HepG2 (cell line): ENCODE measurements around the gene HPS6. TPM values are rescaled to one million over a fixed set of nuclear protein-coding genes. Genes with fewer than 3 reads are reported as not detected.
A peak's percentile ranks its signal among the peaks of the same experiment; 100 is the strongest.

Experiments used
- AGO2 ChIP-seq: fragments of 200-400 bp; formaldehyde crosslinking; optimal IDR thresholded peaks from 2 replicates; pipeline ENCODE3; 2017; ENCODE audit warnings: mild to moderate bottlenecking, low read depth, low read length, moderate library complexity
- AHR ChIP-seq: IDR thresholded peaks from 2 replicates; pipeline ENCODE4 v1.6.1; 2018; ENCODE audit warnings: missing genetic modification reagents, missing compliant biosample characterization
- ELF3 ChIP-seq: IDR thresholded peaks from 2 replicates; pipeline ENCODE4 v1.6.1; 2016; ENCODE audit warnings: missing genetic modification reagents, missing compliant biosample characterization
- EP300 ChIP-seq, 3 experiments: sonication (generic) in 1 of 3; formaldehyde crosslinking in 1 of 3; IDR thresholded peaks; 2 replicates each; pipeline versions ENCODE4 v1.5.1 to v1.6.1; 2011 to 2020; ENCODE audit warnings: low read depth in 2 of 3, low read length in 2 of 3, borderline replicate concordance in 1 of 3, improper control_type of control experiment in 1 of 3, mild to moderate bottlenecking in 1 of 3, missing genetic modification reagents in 1 of 3, moderate library complexity in 1 of 3
- FOSL2 ChIP-seq: sonication (generic); formaldehyde crosslinking; IDR thresholded peaks from 2 replicates; pipeline ENCODE4 v1.4.0; 2020; ENCODE audit warnings: missing genetic modification reagents
- FOXO1 ChIP-seq: sonication (generic); formaldehyde crosslinking; IDR thresholded peaks from 2 replicates; pipeline ENCODE4 v1.4.0; 2020; ENCODE audit warnings: missing genetic modification reagents
- HNRNPK ChIP-seq: fragments of 200-400 bp; formaldehyde crosslinking; IDR thresholded peaks from 2 replicates; pipeline ENCODE4 v1.6.1; 2018; ENCODE audit warnings: low read length, low read depth, moderate library complexity, mild to moderate bottlenecking; ENCODE audit not compliant: poor library complexity, severe bottlenecking
- KAT8 ChIP-seq: IDR thresholded peaks from 2 replicates; pipeline ENCODE4 v1.6.1; 2016; ENCODE audit warnings: missing genetic modification reagents, missing compliant biosample characterization
- KDM2A ChIP-seq: sonication (generic); formaldehyde crosslinking; IDR thresholded peaks from 2 replicates; pipeline ENCODE4 v1.4.0; 2020; ENCODE audit warnings: low read depth, missing genetic modification reagents, borderline replicate concordance
- PITX1 ChIP-seq: sonication (generic); formaldehyde crosslinking; IDR thresholded peaks from 2 replicates; pipeline ENCODE4 v1.5.1; 2020; ENCODE audit warnings: mild to moderate bottlenecking, missing genetic modification reagents
- SAFB2 ChIP-seq: sonication (generic); formaldehyde crosslinking; IDR thresholded peaks from 2 replicates; pipeline ENCODE4 v1.5.1; 2020; ENCODE audit warnings: missing genetic modification reagents, low read depth, mild to moderate bottlenecking, borderline replicate concordance
- SALL1 ChIP-seq: sonication (generic); formaldehyde crosslinking; IDR thresholded peaks from 2 replicates; pipeline ENCODE4 v1.8.0; 2022; ENCODE audit warnings: mild to moderate bottlenecking, missing genetic modification reagents
- SAP130 ChIP-seq: IDR thresholded peaks from 2 replicates; pipeline ENCODE4 v1.6.1; 2016; ENCODE audit warnings: low read depth
- ZFP91 ChIP-seq: sonication (generic); formaldehyde crosslinking; IDR thresholded peaks from 2 replicates; pipeline ENCODE4 v1.9.0; 2022; ENCODE audit warnings: missing genetic modification reagents, mild to moderate bottlenecking, borderline replicate concordance
- ZNF333 ChIP-seq: sonication (generic); formaldehyde crosslinking; IDR thresholded peaks from 2 replicates; pipeline ENCODE4 v1.4.0; 2020; ENCODE audit warnings: mild to moderate bottlenecking, missing genetic modification reagents, borderline replicate concordance
- ZNF605 ChIP-seq: sonication (generic); formaldehyde crosslinking; IDR thresholded peaks from 2 replicates; pipeline ENCODE4 v1.8.0; 2022; ENCODE audit warnings: mild to moderate bottlenecking, missing genetic modification reagents
- ZNF746 ChIP-seq: sonication (generic); formaldehyde crosslinking; IDR thresholded peaks from 2 replicates; pipeline ENCODE4 v1.8.0; 2022; ENCODE audit warnings: mild to moderate bottlenecking, missing genetic modification reagents
- ZNF784 ChIP-seq: sonication (generic); formaldehyde crosslinking; IDR thresholded peaks from 2 replicates; pipeline ENCODE4 v1.5.1; 2020; ENCODE audit warnings: missing genetic modification reagents, mild to moderate bottlenecking, borderline replicate concordance
- polyA plus RNA-seq, 8 experiments: library from polyadenylated mRNA; depleted of rRNA in 3 of 8; stranded (reverse) in 7 of 8; unstranded in 1 of 8; fragments of >200 nt; fragmentation: Illumina TruSeq in 4 of 8; extraction: Trizol in 4 of 8; gene quantifications; 2 replicates each; pipeline versions ENCODE4 v1.2.1 to v1.2.3, GENCODE V29; 2011 to 2016; ENCODE audit warnings: low read depth in 4 of 8, missing spikeins in 1 of 8, mixed read lengths in 1 of 8; ENCODE audit not compliant: insufficient read depth in 1 of 8
- total RNA-seq, 5 experiments: library from RNA; depleted of rRNA; stranded (reverse); fragments of >200 nt; fragmentation: Illumina TruSeq; extraction: Trizol; gene quantifications; 2 replicates each; pipeline ENCODE4 v1.2.3, GENCODE V29; 2016; ENCODE audit warnings: low read depth in 1 of 5
- TF ChIP-seq, protein P1 (sequence below): sonication (generic); formaldehyde crosslinking; IDR thresholded peaks from 2 replicates; pipeline ENCODE4 v1.5.1; 2020; ENCODE audit warnings: mild to moderate bottlenecking, missing genetic modification reagents, moderate library complexity
- TF ChIP-seq, protein P2 (sequence below): IDR thresholded peaks from 2 replicates; pipeline ENCODE4 v1.6.1; 2016; ENCODE audit warnings: low read depth, control low read depth

The HPS6 gene
- total and polyA plus RNA-seq, 2 of the 13 experiments (the other 11 are each of a cell fraction or from before 2014, with no cell fraction given) = 2.9 to 14.9 TPM

GRCh38 chr10:102114861-102115618 lies 49.9 kb downstream of the HPS6 start (continued):
- TF ChIP-seq, protein P1, sequence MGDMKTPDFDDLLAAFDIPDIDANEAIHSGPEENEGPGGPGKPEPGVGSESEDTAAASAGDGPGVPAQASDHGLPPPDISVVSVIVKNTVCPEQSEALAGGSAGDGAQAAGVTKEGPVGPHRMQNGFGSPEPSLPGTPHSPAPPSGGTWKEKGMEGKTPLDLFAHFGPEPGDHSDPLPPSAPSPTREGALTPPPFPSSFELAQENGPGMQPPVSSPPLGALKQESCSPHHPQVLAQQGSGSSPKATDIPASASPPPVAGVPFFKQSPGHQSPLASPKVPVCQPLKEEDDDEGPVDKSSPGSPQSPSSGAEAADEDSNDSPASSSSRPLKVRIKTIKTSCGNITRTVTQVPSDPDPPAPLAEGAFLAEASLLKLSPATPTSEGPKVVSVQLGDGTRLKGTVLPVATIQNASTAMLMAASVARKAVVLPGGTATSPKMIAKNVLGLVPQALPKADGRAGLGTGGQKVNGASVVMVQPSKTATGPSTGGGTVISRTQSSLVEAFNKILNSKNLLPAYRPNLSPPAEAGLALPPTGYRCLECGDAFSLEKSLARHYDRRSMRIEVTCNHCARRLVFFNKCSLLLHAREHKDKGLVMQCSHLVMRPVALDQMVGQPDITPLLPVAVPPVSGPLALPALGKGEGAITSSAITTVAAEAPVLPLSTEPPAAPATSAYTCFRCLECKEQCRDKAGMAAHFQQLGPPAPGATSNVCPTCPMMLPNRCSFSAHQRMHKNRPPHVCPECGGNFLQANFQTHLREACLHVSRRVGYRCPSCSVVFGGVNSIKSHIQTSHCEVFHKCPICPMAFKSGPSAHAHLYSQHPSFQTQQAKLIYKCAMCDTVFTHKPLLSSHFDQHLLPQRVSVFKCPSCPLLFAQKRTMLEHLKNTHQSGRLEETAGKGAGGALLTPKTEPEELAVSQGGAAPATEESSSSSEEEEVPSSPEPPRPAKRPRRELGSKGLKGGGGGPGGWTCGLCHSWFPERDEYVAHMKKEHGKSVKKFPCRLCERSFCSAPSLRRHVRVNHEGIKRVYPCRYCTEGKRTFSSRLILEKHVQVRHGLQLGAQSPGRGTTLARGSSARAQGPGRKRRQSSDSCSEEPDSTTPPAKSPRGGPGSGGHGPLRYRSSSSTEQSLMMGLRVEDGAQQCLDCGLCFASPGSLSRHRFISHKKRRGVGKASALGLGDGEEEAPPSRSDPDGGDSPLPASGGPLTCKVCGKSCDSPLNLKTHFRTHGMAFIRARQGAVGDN = peak; percentile 51; the same call in 1 of the 2 replicates
- TF ChIP-seq SAP130 (CRISPR knock-in tag) (peak; percentile 85), ZNF605 (CRISPR knock-in tag) (peak; percentile 74; the same call in 1 of the 2 replicates), AGO2 (no peak), SALL1 (CRISPR knock-in tag) (peak; percentile 68), ZNF784 (CRISPR knock-in tag) (no peak), KAT8 (peak; percentile 67), SAFB2 (CRISPR knock-in tag) (no peak), FOXO1 (no peak), KDM2A (CRISPR knock-in tag) (peak; percentile 51; the same call in 1 of the 2 replicates), AHR (CRISPR knock-in tag) (peak; percentile 59; the same call in 1 of the 2 replicates), PITX1 (0 out of 2 replicates have a peak, but pooled peaks have one; percentile 11), ZNF333 (CRISPR knock-in tag) (no peak), ZFP91 (CRISPR knock-in tag) (0 out of 2 replicates have a peak, but pooled peaks have one; percentile 21), ELF3 (CRISPR knock-in tag) (peak; percentile 43; the same call in 1 of the 2 replicates), ZNF746 (CRISPR knock-in tag) (peak; percentile 75; the same call in 1 of the 2 replicates), HNRNPK (peak; percentile 14), EP300 (IDR thresholded peaks at IDR 0.05; ENCODE audit: low read depth in 2 of 2, low read length in 2 of 2) (0 out of 4 replicates have a peak, but pooled peaks of 1 of the 2 experiments have one; percentile 6), EP300 (CRISPR knock-in tag; IDR thresholded peaks at IDR 0.05; ENCODE audit: borderline replicate concordance) (peak; percentile 9; the same call in 1 of the 2 replicates), FOSL2 (CRISPR knock-in tag) (peak; percentile 37; the same call in 1 of the 2 replicates)
- TF ChIP-seq, protein P2, sequence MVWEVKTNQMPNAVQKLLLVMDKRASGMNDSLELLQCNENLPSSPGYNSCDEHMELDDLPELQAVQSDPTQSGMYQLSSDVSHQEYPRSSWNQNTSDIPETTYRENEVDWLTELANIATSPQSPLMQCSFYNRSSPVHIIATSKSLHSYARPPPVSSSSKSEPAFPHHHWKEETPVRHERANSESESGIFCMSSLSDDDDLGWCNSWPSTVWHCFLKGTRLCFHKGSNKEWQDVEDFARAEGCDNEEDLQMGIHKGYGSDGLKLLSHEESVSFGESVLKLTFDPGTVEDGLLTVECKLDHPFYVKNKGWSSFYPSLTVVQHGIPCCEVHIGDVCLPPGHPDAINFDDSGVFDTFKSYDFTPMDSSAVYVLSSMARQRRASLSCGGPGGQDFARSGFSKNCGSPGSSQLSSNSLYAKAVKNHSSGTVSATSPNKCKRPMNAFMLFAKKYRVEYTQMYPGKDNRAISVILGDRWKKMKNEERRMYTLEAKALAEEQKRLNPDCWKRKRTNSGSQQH = no peak
